NB4 (cell line): ENCODE data around the gene ITGB7.

Experiments
- CTCF ChIP-seq: IDR thresholded peaks from one replicate; pipeline ENCODE4 v1.5.1; 2012; ENCODE audit warnings: low read depth, low read length
- POLR2A ChIP-seq: IDR thresholded peaks from 2 replicates; pipeline ENCODE4 v1.6.1; 2011; ENCODE audit warnings: mild to moderate bottlenecking; ENCODE audit not compliant: insufficient read length; ENCODE audit errors: extremely low read depth
- TF ChIP-seq, protein P1 (sequence below): IDR thresholded peaks from 2 replicates; pipeline ENCODE4 v1.6.1; 2011; ENCODE audit warnings: low read depth, low read length

DNA sequence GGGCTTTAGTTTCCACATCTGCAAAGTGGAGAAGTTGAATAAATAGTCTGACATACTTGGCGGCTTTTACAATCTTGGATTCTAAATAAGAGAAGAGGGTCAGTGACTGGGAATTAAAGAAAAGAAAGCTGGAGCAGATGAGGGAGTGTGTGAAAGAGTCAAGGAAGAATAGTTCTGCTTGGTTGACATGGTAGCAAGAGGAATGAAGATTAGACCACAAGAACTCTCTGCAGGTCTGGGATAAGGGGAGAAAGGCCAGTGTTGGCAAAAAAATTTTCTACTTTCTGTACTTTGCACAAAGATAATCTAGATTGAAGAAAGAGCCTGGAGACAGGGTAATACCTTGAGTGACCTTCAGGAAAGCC lies 5.9 kb downstream of the ITGB7 start:
- TF ChIP-seq CTCF (no peak), POLR2A (no peak)
- TF ChIP-seq, protein P1, sequence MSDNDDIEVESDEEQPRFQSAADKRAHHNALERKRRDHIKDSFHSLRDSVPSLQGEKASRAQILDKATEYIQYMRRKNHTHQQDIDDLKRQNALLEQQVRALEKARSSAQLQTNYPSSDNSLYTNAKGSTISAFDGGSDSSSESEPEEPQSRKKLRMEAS: no peak
